Measurements from ENCODE around the gene OLFM2. TPM values are rescaled to one million over a fixed set of nuclear protein-coding genes. Genes with fewer than 3 reads are reported as not detected.

The OLFM2 gene
- total and polyA plus RNA-seq, 9 donors, result 3.9 to 19.3 (median 13.0) TPM

GRCh38 chr19:9914315-9915207 is 21.8 kb downstream of the OLFM2 start:
- intact Hi-C loops (cut with DNase I), result no loop called here
- H3K4me3 ChIP-seq, result peak overlapping the region; percentile 27
- no peaks in the 10 kb centered on the region for H3K36me3 ChIP-seq
- WGBS, 3 donors, result 0 to 2% (median 1%) methylated on average over 59 to 65 of the region's 65 CpGs
- no peak for TF ChIP-seq POLR2A (IDR thresholded peaks at IDR 0.05)
- no peak for TF ChIP-seq EP300 (IDR thresholded peaks at IDR 0.05)
- TF ChIP-seq, protein P1, sequence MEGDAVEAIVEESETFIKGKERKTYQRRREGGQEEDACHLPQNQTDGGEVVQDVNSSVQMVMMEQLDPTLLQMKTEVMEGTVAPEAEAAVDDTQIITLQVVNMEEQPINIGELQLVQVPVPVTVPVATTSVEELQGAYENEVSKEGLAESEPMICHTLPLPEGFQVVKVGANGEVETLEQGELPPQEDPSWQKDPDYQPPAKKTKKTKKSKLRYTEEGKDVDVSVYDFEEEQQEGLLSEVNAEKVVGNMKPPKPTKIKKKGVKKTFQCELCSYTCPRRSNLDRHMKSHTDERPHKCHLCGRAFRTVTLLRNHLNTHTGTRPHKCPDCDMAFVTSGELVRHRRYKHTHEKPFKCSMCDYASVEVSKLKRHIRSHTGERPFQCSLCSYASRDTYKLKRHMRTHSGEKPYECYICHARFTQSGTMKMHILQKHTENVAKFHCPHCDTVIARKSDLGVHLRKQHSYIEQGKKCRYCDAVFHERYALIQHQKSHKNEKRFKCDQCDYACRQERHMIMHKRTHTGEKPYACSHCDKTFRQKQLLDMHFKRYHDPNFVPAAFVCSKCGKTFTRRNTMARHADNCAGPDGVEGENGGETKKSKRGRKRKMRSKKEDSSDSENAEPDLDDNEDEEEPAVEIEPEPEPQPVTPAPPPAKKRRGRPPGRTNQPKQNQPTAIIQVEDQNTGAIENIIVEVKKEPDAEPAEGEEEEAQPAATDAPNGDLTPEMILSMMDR (IDR thresholded peaks at IDR 0.05), result peak in 1 of 3 donors; percentile 29
- H3K4me1 ChIP-seq (ENCODE audit: insufficient read depth), result peaks cover 3% of the 10 kb centered on the region
- DNase-seq, result peak; percentile 36 to 68 (median 47)
- no peaks in the 10 kb centered on the region for H3K27me3 ChIP-seq
- H3K9me3 ChIP-seq, result no peaks in the 10 kb centered on the region
- H3K27ac ChIP-seq, result no peak overlapping the region

DNA sequence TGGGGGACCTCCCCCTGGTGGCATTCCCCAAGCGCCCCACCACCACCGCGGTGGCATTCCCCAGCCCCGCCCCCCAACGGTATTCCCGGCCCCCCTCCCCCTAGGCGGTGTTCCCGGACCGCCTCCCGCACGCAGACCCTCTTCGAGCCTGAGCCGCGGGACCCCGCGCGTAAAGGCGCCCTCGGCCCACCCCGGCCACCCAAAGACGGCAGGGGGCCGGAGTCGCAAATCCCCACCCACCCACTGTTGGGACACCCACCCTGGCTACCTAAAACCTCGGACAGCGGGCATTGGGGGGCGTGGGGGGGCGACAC is 22.4 kb downstream of the OLFM2 start:
- Histone ChIP-seq H3K27me3 (no peaks in the 10 kb centered on the region), H3K4me1 (ENCODE audit: insufficient read depth) (peaks cover 3% of the 10 kb centered on the region), H3K4me3 (peak overlapping the region; percentile 27), H3K27ac (no peak overlapping the region), H3K9me3 (no peaks in the 10 kb centered on the region), H3K36me3 (no peaks in the 10 kb centered on the region)
- intact Hi-C loops (cut with DNase I), result no loop called here
- TF ChIP-seq, protein P1 (IDR thresholded peaks at IDR 0.05), result no peak
- no peak for TF ChIP-seq EP300 (IDR thresholded peaks at IDR 0.05)
- TF ChIP-seq POLR2A (IDR thresholded peaks at IDR 0.05), result no peak
- no peak for DNase-seq
- WGBS, 3 donors, result 1 to 2% (median 1%) methylated on average over 22 to 27 of the region's 27 CpGs

DNA sequence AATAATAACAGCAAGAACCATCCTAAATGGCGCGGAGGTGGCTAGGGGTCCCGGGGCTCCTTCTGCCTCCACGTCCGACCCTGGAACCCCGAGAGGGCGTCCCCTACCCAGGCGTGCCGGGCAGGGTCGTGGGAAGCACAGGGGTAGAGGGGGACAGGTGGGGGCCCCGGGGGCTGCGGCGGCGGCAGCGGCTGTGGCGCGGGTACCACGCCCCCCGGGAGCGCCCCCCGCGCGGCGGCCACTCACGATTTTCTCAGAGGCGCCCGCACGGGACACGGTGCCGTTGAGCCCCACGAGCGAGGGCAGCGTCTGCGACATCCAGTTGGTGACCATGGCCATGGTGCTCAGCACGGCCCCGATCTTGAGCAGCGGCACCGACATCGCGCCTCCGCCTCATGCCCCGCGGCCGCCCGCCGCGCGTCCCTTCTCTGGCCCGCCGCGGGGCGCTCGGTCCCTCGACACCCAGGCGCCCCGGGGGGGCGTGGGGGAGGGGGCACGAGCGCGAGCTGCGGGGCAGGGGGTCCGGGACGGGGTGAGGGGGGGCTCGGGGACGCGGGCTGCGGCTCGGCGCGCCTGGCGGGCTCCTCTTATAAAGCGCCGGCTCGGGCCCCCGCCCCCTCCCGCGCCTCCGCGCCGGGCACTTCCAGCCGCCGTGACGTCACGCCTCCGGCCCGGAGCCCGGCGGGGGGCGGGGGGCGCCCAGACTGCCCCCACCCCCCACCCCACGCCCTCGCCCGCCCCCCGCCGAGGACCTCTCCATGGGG is 22.9 kb downstream of the OLFM2 start:
- no peaks in the 10 kb centered on the region for H3K27me3 ChIP-seq
- 2 to 5% (median 2%) methylated on average over 36 to 95 of the region's 95 CpGs for WGBS, 3 donors
- no peak overlapping the region for H3K27ac ChIP-seq
- DNase-seq, result peak in 2 of 5 donors; percentile 28 to 42
- H3K9me3 ChIP-seq, result no peaks in the 10 kb centered on the region
- peaks cover 3% of the 10 kb centered on the region for H3K4me1 ChIP-seq (ENCODE audit: insufficient read depth)
- no peaks in the 10 kb centered on the region for H3K36me3 ChIP-seq
- TF ChIP-seq, protein P1 (IDR thresholded peaks at IDR 0.05), result no peak
- TF ChIP-seq POLR2A (IDR thresholded peaks at IDR 0.05), result no peak
- TF ChIP-seq EP300 (IDR thresholded peaks at IDR 0.05), result no peak
- intact Hi-C loops (cut with DNase I), result no loop called here
- H3K4me3 ChIP-seq, result peak overlapping the region; percentile 27

GRCh38 chr19:9912551-9913236 is 23.6 kb downstream of the OLFM2 start:
- no peak for DNase-seq
- H3K9me3 ChIP-seq, result no peaks in the 10 kb centered on the region
- H3K27me3 ChIP-seq, result no peaks in the 10 kb centered on the region
- intact Hi-C loops (cut with DNase I), result no loop called here
- WGBS, 3 donors, result 36 to 50% (median 39%) methylated on average over 24 of the region's 24 CpGs
- no peak for TF ChIP-seq EP300 (IDR thresholded peaks at IDR 0.05)
- no peak for TF ChIP-seq POLR2A (IDR thresholded peaks at IDR 0.05)
- TF ChIP-seq, protein P1 (IDR thresholded peaks at IDR 0.05), result no peak
- H3K36me3 ChIP-seq, result no peaks in the 10 kb centered on the region
- H3K27ac ChIP-seq, result no peak overlapping the region
- no peak overlapping the region for H3K4me3 ChIP-seq
- H3K4me1 ChIP-seq (ENCODE audit: insufficient read depth), result peaks cover 3% of the 10 kb centered on the region

Data from ovary (tissue), 9 donors.